ENCODE results near the gene CAMTA1. TPM values are rescaled to one million over a fixed set of nuclear protein-coding genes. Genes with fewer than 3 reads are reported as not detected.

CAMTA1 gene
- total and polyA plus RNA-seq, 9 of the 15 experiments (the other 6 are each of a cell fraction or from before 2014, with no cell fraction given) = 43.9 to 161 (median 65.9) TPM

- H3K27ac ChIP-seq (ENCODE audit: extremely low read depth, low read depth, low read length) = no peak overlapping the region; the same call in 2 of the 3 replicates
- H3K79me2 ChIP-seq (ENCODE audit: control insufficient read depth, insufficient read depth, low read length) = no peaks in the 10 kb centered on the region
- 2% methylated on average over 15 of the region's 15 CpGs for WGBS (ENCODE audit: insufficient coverage, low coverage, missing lambda C conversion rate)
- no peak overlapping the region for H3K4me2 ChIP-seq (ENCODE audit: insufficient read depth, low read length)
- FAIRE-seq (no peak), ATAC-seq (no peak), DNase-seq (ENCODE audit: extremely low read depth in 1 of 4, low spot score in 3 of 4) (no peak)
- no peak overlapping the region for H2AFZ ChIP-seq (ENCODE audit: low read depth, low read length)
- BruUV-seq (replicated peaks) = no TSS peak
- intact Hi-C loops (cut with micrococcal nuclease) = no loop called here
- H3K9ac ChIP-seq (ENCODE audit: insufficient read depth in 1 of 2, low read depth in 2 of 2, low read length in 2 of 2) = no peak overlapping the region
- no peaks in the 10 kb centered on the region for H3K36me3 ChIP-seq (ENCODE audit: control insufficient read depth, insufficient read depth, low read length)
- ChIA-PET POLR2A (interaction anchor here (0.7 to 1.1 kb wide), 2 partner anchors 14 to 15 kb away, joined by 3 to 4 read pairs; no protein-coding TSS in a partner anchor), CTCF (ENCODE audit: low intra/inter-chr PET ratio) (no interaction called here)
- H3K27me3 ChIP-seq (ENCODE audit: control insufficient read depth in 2 of 2, insufficient read depth in 2 of 2, low read length in 2 of 2) = peaks cover 44 to 56% of the 10 kb centered on the region in 2 experiments
- in situ Hi-C loops (cut with MboI) = no loop called here
- H3K4me1 ChIP-seq (replicated peaks in 1 of 2; ENCODE audit: control insufficient read depth in 2 of 2, insufficient read depth in 2 of 2, low read length in 2 of 2) = peaks cover 0 to 22% of the 10 kb centered on the region in 2 experiments; a peak in 3 of 5 replicates
- no peaks in the 10 kb centered on the region for H3K9me3 ChIP-seq (replicated peaks; ENCODE audit: control insufficient read depth, insufficient read depth, low read depth, low read length)
- H4K20me1 ChIP-seq (replicated peaks; ENCODE audit: control insufficient read depth, insufficient read depth, low read length) = peaks cover 7% of the 10 kb centered on the region; the same call in 1 of the 2 replicates
- TF ChIP-seq ZNF699 (CRISPR knock-in tag; IDR thresholded peaks at IDR 0.05; ENCODE audit: insufficient replicate concordance) (no peak), NR3C1 (CRISPR knock-in tag; IDR thresholded peaks at IDR 0.05) (no peak), NCOA6 (IDR thresholded peaks at IDR 0.05) (no peak), TRIM24 (IDR thresholded peaks at IDR 0.05) (no peak), NRF1 (conservative IDR thresholded peaks at IDR 0.05 in 1 of 2, IDR thresholded peaks at IDR 0.05 in 1 of 2) (no peak), CTBP1 (IDR thresholded peaks at IDR 0.05; ENCODE audit: borderline replicate concordance) (no peak), SPI1 (IDR thresholded peaks at IDR 0.05; ENCODE audit: borderline replicate concordance, low read depth, low read length) (no peak), PRPF4 (IDR thresholded peaks at IDR 0.05; ENCODE audit: insufficient read depth, low read depth, low read length, poor library complexity, severe bottlenecking) (no peak), PYGO2 (tag; IDR thresholded peaks at IDR 0.05) (no peak), SFPQ (IDR thresholded peaks at IDR 0.05; ENCODE audit: low read depth, low read length) (no peak), ZNF584 (CRISPR knock-in tag; IDR thresholded peaks at IDR 0.05; ENCODE audit: low read depth) (no peak), ZNF583 (CRISPR knock-in tag; IDR thresholded peaks at IDR 0.05) (no peak), ZNF175 (CRISPR knock-in tag; IDR thresholded peaks at IDR 0.05; ENCODE audit: low read depth) (no peak)
- no peaks in the 10 kb centered on the region for H3K9me1 ChIP-seq (ENCODE audit: control insufficient read depth, insufficient read depth, low read length)
- H3K4me3 ChIP-seq = no peak overlapping the region
Observed at GRCh38 chr1:6965083-6965934, 180.1 kb downstream of the CAMTA1 start.
